GM23338 (cell line): ENCODE data around the gene MACO1.

ENCODE experiments used
- CREB1 ChIP-seq: fragments of 250-450 bp; sonication (Bioruptor Pico); IDR thresholded peaks from 2 replicates; pipeline ENCODE4 v1.5.0; 2020; ENCODE audit warnings: low read depth, mild to moderate bottlenecking, moderate library complexity
- CTCF ChIP-seq, 2 experiments: fragments of 200-600 bp in 1 of 2; sonication (generic) in 1 of 2; conservative IDR thresholded peaks; 2 replicates each; pipeline versions ENCODE4 v1.5.1 to v1.6.1; 2016 to 2017; ENCODE audit warnings: antibody characterized with exemption in 2 of 2, low read depth in 2 of 2, mild to moderate bottlenecking in 2 of 2, moderate library complexity in 1 of 2
- ETS1 ChIP-seq: IDR thresholded peaks from 2 replicates; pipeline ENCODE4 v1.6.1; 2016; ENCODE audit warnings: antibody characterized with exemption
- EZH2 ChIP-seq: fragments of 200-600 bp; sonication (generic); IDR thresholded peaks from one replicate; pipeline ENCODE4 v1.8.0; 2017; ENCODE audit warnings: antibody characterized with exemption, mild to moderate bottlenecking, low read depth; ENCODE audit not compliant: unreplicated experiment
- EZH2phosphoT487 ChIP-seq: fragments of 200-600 bp; sonication (generic); IDR thresholded peaks from one replicate; pipeline ENCODE4 v1.8.1; 2018; ENCODE audit warnings: antibody characterized with exemption; ENCODE audit not compliant: unreplicated experiment
- JUNB ChIP-seq: IDR thresholded peaks from one replicate; pipeline ENCODE4 v1.6.1; 2016; ENCODE audit warnings: antibody characterized with exemption; ENCODE audit not compliant: unreplicated experiment
- NANOG ChIP-seq: IDR thresholded peaks from 2 replicates; pipeline ENCODE4 v1.6.1; 2016; ENCODE audit warnings: antibody characterized with exemption, borderline replicate concordance
- POLR2AphosphoS5 ChIP-seq: IDR thresholded peaks from 2 replicates; pipeline ENCODE4 v1.6.1; 2016; ENCODE audit warnings: antibody characterized with exemption, low read depth
- REST ChIP-seq: IDR thresholded peaks from one replicate; pipeline ENCODE4 v1.6.1; 2018; ENCODE audit warnings: antibody characterized with exemption; ENCODE audit not compliant: unreplicated experiment
- STAT1 ChIP-seq: IDR thresholded peaks from one replicate; pipeline ENCODE4 v1.6.1; 2016; ENCODE audit warnings: antibody characterized with exemption; ENCODE audit not compliant: unreplicated experiment
- ZNF114 ChIP-seq: fragments of 250-450 bp; sonication (Bioruptor Pico); IDR thresholded peaks from 2 replicates; pipeline ENCODE4 v1.5.0; 2020; ENCODE audit warnings: mild to moderate bottlenecking, moderate library complexity
- ZNF331 ChIP-seq: fragments of 250-450 bp; sonication (Bioruptor Pico); IDR thresholded peaks from 2 replicates; pipeline ENCODE4 v1.5.0; 2020; ENCODE audit warnings: low read depth, mild to moderate bottlenecking, moderate library complexity
- ZNF462 ChIP-seq: fragments of 250-450 bp; sonication (Bioruptor Pico); IDR thresholded peaks from 2 replicates; pipeline ENCODE4 v1.5.0; 2020; ENCODE audit warnings: mild to moderate bottlenecking, moderate library complexity

- TF ChIP-seq CTCF (conservative IDR thresholded peaks at IDR 0.05; ENCODE audit: low read depth in 2 of 2) (no peak), POLR2AphosphoS5 (no peak), EZH2 (no peak), REST (no peak), EZH2phosphoT487 (no peak), JUNB (no peak), CREB1 (CRISPR knock-in tag) (no peak), STAT1 (no peak), ETS1 (no peak), ZNF331 (CRISPR knock-in tag) (no peak), NANOG (no peak), ZNF114 (CRISPR knock-in tag) (no peak), ZNF462 (CRISPR knock-in tag) (no peak)
These were observed 20.2 kb downstream of the MACO1 start for GRCh38 chr1:25450891-25451290.
